CD4-positive, alpha-beta T cell treated with Interleukin-6 for 4 hours (primary cell): Measurements from ENCODE around the gene RNASE8.

Experiments
- DNase-seq: peaks from one replicate; pipeline ENCODE4 v3.0.0-alpha.2; 2020; ENCODE audit warnings: mixed read lengths

Gene RNASE8

GRCh38 chr14:21074398-21075272 lies 17.0 kb downstream of the RNASE8 start:
- DNase-seq: no peak

GRCh38 chr14:21075719-21076437 lies 18.3 kb downstream of the RNASE8 start:
- DNase-seq: no peak

GRCh38 chr14:21077672-21078071 lies 20.1 kb downstream of the RNASE8 start:
- no peak for DNase-seq

- no peak for DNase-seq
Observed at GRCh38 chr14:21078287-21078686, 20.7 kb downstream of the RNASE8 start.

GRCh38 chr14:21078726-21079125 lies 21.1 kb downstream of the RNASE8 start:
- no peak for DNase-seq

- no peak for DNase-seq
Observed at GRCh38 chr14:21081521-21082142, 24.0 kb downstream of the RNASE8 start.

GRCh38 chr14:21083565-21084325 lies 26.1 kb downstream of the RNASE8 start:
- no peak for DNase-seq

- no peak for DNase-seq
Observed at GRCh38 chr14:21084396-21084795, 26.8 kb downstream of the RNASE8 start.

- no peak for DNase-seq
Observed at GRCh38 chr14:21084998-21085853, 27.6 kb downstream of the RNASE8 start.

- DNase-seq: no peak
Observed at GRCh38 chr14:21086908-21087293, 29.3 kb downstream of the RNASE8 start.

- peak; percentile 63 for DNase-seq
Observed at GRCh38 chr14:21087294-21088091, 29.9 kb downstream of the RNASE8 start.

- DNase-seq: no peak
Observed at GRCh38 chr14:21088687-21089086, 31.1 kb downstream of the RNASE8 start.

- DNase-seq: no peak
Observed at GRCh38 chr14:21089271-21089670, 31.6 kb downstream of the RNASE8 start.

GRCh38 chr14:21089877-21090193 lies 32.2 kb downstream of the RNASE8 start:
- DNase-seq: no peak

GRCh38 chr14:21090194-21090939 lies 32.7 kb downstream of the RNASE8 start:
- peak; percentile 34 for DNase-seq

- DNase-seq: no peak
Observed at GRCh38 chr14:21090940-21091663, 33.5 kb downstream of the RNASE8 start.

GRCh38 chr14:21091821-21092272 lies 34.2 kb downstream of the RNASE8 start:
- no peak for DNase-seq

- DNase-seq: peak; percentile 95
Observed at GRCh38 chr14:21092273-21093011, 34.8 kb downstream of the RNASE8 start.

- no peak for DNase-seq
Observed at GRCh38 chr14:21093018-21093417, 35.4 kb downstream of the RNASE8 start.
